ENCODE measurements around the gene SLC37A1. TPM values are rescaled to one million over a fixed set of nuclear protein-coding genes. Genes with fewer than 3 reads are reported as not detected.

SLC37A1 gene
- total RNA-seq, 2 donors from 2014 or later, result 6.6 to 9.6 TPM

DNA sequence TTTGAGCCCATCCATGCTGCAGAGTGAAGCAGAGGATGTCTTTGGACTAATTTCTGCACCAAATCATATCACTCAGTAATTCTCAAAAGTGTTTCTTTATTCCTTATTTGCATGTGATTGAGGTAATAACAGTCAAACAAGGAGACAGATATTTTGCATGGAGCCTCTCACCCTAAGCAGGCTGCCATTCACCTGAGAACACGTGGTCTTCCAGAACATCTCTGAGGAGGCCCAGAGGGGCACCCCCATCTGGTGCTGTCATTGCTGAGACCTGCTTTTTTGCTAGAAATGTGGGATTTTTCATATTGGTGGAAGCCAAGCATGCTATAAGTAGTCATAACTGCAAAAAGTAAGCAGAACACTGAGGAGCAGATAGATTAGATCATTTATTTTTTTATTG is 7.7 kb downstream of the SLC37A1 start:
- no peaks in the 10 kb centered on the region for H3K27me3 ChIP-seq (replicated peaks; ENCODE audit: insufficient read depth)
- H3K27ac ChIP-seq, result no peak overlapping the region
- ATAC-seq (ENCODE audit: insufficient number of reproducible peaks, low FRiP score, low read depth) (no peak), DNase-seq (ENCODE audit: low spot score) (no peak)
- no peaks in the 10 kb centered on the region for H3K36me3 ChIP-seq
- TF ChIP-seq, protein P1, sequence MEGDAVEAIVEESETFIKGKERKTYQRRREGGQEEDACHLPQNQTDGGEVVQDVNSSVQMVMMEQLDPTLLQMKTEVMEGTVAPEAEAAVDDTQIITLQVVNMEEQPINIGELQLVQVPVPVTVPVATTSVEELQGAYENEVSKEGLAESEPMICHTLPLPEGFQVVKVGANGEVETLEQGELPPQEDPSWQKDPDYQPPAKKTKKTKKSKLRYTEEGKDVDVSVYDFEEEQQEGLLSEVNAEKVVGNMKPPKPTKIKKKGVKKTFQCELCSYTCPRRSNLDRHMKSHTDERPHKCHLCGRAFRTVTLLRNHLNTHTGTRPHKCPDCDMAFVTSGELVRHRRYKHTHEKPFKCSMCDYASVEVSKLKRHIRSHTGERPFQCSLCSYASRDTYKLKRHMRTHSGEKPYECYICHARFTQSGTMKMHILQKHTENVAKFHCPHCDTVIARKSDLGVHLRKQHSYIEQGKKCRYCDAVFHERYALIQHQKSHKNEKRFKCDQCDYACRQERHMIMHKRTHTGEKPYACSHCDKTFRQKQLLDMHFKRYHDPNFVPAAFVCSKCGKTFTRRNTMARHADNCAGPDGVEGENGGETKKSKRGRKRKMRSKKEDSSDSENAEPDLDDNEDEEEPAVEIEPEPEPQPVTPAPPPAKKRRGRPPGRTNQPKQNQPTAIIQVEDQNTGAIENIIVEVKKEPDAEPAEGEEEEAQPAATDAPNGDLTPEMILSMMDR (IDR thresholded peaks at IDR 0.05), result no peak
- no peak overlapping the region for H3K4me3 ChIP-seq
- H3K9me3 ChIP-seq, result no peaks in the 10 kb centered on the region
- peaks cover 0 to 14% of the 10 kb centered on the region in 2 donors for H3K4me1 ChIP-seq (ENCODE audit: control insufficient read depth in 1 of 2, low read depth in 2 of 2)

DNA sequence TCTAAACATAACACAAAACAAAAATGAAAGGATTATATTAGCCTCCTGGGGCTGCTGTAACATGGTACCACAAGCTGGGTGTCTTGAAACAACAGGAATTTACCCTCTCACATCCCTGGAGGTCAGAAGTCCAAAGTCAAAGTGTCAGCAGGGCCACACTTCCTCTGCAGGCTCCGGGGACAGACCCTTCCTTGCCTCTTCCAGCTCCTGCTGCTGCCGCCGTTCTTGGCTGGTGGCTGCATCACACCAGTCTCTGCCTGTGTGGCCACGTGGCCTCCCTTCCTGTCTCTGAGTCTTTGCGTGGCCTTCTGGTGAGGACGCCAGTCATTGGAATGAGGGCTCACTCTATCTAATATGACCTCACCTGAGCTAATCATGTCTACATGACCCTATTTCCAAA is 8.2 kb downstream of the SLC37A1 start:
- Histone ChIP-seq H3K36me3 (no peaks in the 10 kb centered on the region), H3K4me3 (no peak overlapping the region), H3K9me3 (no peaks in the 10 kb centered on the region), H3K27ac (no peak overlapping the region), H3K27me3 (replicated peaks; ENCODE audit: insufficient read depth) (no peaks in the 10 kb centered on the region), H3K4me1 (ENCODE audit: control insufficient read depth in 1 of 2, low read depth in 2 of 2) (peaks cover 0 to 14% of the 10 kb centered on the region in 2 donors)
- ATAC-seq (ENCODE audit: insufficient number of reproducible peaks, low FRiP score, low read depth) (no peak), DNase-seq (ENCODE audit: low spot score) (no peak)
- TF ChIP-seq, protein P1 (IDR thresholded peaks at IDR 0.05), result no peak

DNA sequence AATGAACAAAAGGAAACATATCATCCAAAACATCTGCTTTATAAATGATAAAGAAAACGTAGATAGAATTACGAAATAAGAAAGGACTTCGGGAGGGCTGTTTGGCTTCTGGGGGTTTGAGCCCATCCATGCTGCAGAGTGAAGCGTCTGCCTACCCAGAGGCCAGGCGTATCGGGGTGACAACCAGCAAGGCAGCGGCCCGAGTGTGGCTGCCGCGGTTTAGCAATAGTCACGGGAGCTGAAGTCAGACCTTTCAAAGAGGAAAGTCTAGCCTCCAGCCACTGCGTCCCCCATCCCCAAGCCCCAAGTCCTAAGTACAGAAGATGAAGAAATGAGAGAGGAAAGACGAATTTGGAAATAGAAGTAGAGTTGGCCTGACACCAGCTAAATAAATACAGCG is 8.6 kb downstream of the SLC37A1 start:
- TF ChIP-seq, protein P1 (IDR thresholded peaks at IDR 0.05), result no peak
- peaks cover 0 to 14% of the 10 kb centered on the region in 2 donors for H3K4me1 ChIP-seq (ENCODE audit: control insufficient read depth in 1 of 2, low read depth in 2 of 2)
- ATAC-seq (ENCODE audit: insufficient number of reproducible peaks, low FRiP score, low read depth), result no peak
- DNase-seq (ENCODE audit: low spot score), result no peak
- no peaks in the 10 kb centered on the region for H3K9me3 ChIP-seq
- no peak overlapping the region for H3K4me3 ChIP-seq
- H3K27ac ChIP-seq, result no peak overlapping the region
- no peaks in the 10 kb centered on the region for H3K36me3 ChIP-seq
- no peaks in the 10 kb centered on the region for H3K27me3 ChIP-seq (replicated peaks; ENCODE audit: insufficient read depth)

DNA sequence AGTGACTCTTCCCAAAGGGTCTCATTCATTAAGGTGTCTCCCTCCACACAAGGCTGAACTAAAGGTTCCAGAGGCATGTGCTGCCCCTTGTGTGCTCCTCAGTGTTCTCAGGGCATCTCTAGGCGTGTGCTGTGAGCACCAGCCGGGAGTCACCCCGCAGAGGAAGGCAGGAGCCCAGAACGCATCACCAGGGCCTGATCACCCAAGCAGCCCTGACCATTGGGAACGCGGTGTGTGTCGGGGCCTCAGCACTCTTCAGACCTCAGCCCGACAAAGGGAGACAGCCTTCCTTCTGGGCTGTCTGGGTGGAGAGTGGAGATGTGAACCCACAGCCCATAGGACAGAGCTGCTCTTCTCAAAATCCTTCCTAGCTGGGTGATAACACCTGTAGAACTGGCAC is 9.1 kb downstream of the SLC37A1 start:
- H3K4me1 ChIP-seq (ENCODE audit: control insufficient read depth in 1 of 2, low read depth in 2 of 2), result peaks cover 0 to 14% of the 10 kb centered on the region in 2 donors
- TF ChIP-seq, protein P1 (IDR thresholded peaks at IDR 0.05), result no peak
- no peak overlapping the region for H3K4me3 ChIP-seq
- ATAC-seq (ENCODE audit: insufficient number of reproducible peaks, low FRiP score, low read depth) (no peak), DNase-seq (ENCODE audit: low spot score) (no peak)
- no peaks in the 10 kb centered on the region for H3K36me3 ChIP-seq
- no peak overlapping the region for H3K27ac ChIP-seq
- H3K27me3 ChIP-seq (replicated peaks; ENCODE audit: insufficient read depth), result no peaks in the 10 kb centered on the region
- H3K9me3 ChIP-seq, result no peaks in the 10 kb centered on the region

DNA sequence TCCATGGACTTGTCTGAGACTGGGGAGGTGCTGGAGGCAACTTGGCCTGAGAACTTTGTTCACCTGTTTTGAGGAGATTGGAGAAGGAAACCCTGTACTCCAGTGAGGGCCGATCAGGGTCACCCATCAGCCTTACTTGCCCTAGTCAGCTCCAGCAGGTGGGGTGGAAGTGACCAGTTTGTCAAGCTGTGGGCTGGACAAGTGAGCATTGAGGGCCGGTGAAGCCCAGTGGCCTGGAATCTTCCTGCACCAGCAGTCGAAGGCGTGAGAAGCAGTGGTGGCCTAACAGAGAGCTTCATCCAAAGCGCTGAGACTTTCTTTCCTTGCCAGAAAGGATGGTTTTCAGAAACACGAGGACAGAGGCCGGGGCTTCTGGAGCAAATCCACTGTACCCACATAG is 9.6 kb downstream of the SLC37A1 start:
- H3K9me3 ChIP-seq, result no peaks in the 10 kb centered on the region
- DNase-seq (ENCODE audit: low spot score) (no peak), ATAC-seq (ENCODE audit: insufficient number of reproducible peaks, low FRiP score, low read depth) (no peak)
- peaks cover 0 to 15% of the 10 kb centered on the region in 2 donors for H3K4me1 ChIP-seq (ENCODE audit: control insufficient read depth in 1 of 2, low read depth in 2 of 2)
- TF ChIP-seq, protein P1 (IDR thresholded peaks at IDR 0.05), result no peak
- H3K27me3 ChIP-seq (replicated peaks; ENCODE audit: insufficient read depth), result no peaks in the 10 kb centered on the region
- H3K27ac ChIP-seq, result no peak overlapping the region
- H3K4me3 ChIP-seq, result no peak overlapping the region
- H3K36me3 ChIP-seq, result no peaks in the 10 kb centered on the region

Data from thoracic aorta (tissue), 2 donors.